Activated CD4-positive, alpha-beta memory T cell treated with anti-CD3 and anti-CD28 coated beads for 36 hours (primary cell): Measurements from ENCODE around the gene PTPRT. TPM values are rescaled to one million over a fixed set of nuclear protein-coding genes. Genes with fewer than 3 reads are reported as not detected.
"Not testable (repeated sequence)": the region's sequence is repeated elsewhere in the genome, so short reads cannot be mapped to it uniquely, and the experiment has no call there.

Experiments
- CTCF ChIA-PET: fragments of 350-600 bp; sonication (Branson Sonifier 250); formaldehyde crosslinking; loops from one replicate; lab custom pipeline; 2021; ENCODE audit warnings: antibody characterized with exemption, inconsistent platforms; lab: Charles Lee
- POLR2A ChIA-PET: fragments of 350-600 bp; sonication (Branson Sonifier 250); formaldehyde crosslinking; loops from one replicate; lab custom pipeline; 2021; ENCODE audit warnings: antibody characterized with exemption; lab: Charles Lee
- DNase-seq: peaks from one replicate; pipeline ENCODE4 v3.0.0-alpha.2; 2020
- H3K27ac Mint-ChIP-seq: one replicate; pipeline ENCODE4 v1.8.0; 2021; ENCODE audit warnings: mixed read lengths
- H3K27me3 Mint-ChIP-seq: one replicate; pipeline ENCODE4 v1.8.0; 2021; ENCODE audit warnings: mixed read lengths
- H3K36me3 Mint-ChIP-seq: one replicate; pipeline ENCODE4 v1.8.0; 2021; ENCODE audit warnings: mixed read lengths
- H3K4me1 Mint-ChIP-seq: one replicate; pipeline ENCODE4 v1.8.0; 2021; ENCODE audit warnings: low read depth, mixed read lengths
- H3K4me3 Mint-ChIP-seq: one replicate; pipeline ENCODE4 v1.8.0; 2021; ENCODE audit warnings: mild to moderate bottlenecking, mixed read lengths
- H3K9me3 Mint-ChIP-seq: one replicate; pipeline ENCODE4 v1.8.0; 2021; ENCODE audit warnings: mixed read lengths
- intact Hi-C: fragments of 100-400 bp; cut with micrococcal nuclease; formaldehyde crosslinking; loops from one replicate; pipeline ENCODE4 v1.15.1; 2023
- total RNA-seq, 2 experiments: library from RNA; stranded (reverse); gene quantifications; one replicate each; pipeline ENCODE4 v1.2.3, GENCODE V29; 2021

Gene PTPRT
- total RNA-seq, 2 experiments from 2014 or later: not detected

- H3K9me3 Mint-ChIP-seq, H3K4me3 Mint-ChIP-seq, intact Hi-C loops, CTCF ChIA-PET, H3K27ac Mint-ChIP-seq, DNase-seq, H3K36me3 Mint-ChIP-seq, POLR2A ChIA-PET, H3K27me3 Mint-ChIP-seq, H3K4me1 Mint-ChIP-seq: not testable (repeated sequence)
These were observed 278.9 kb downstream of the PTPRT start for GRCh38 chr20:42910808-42911207.

GRCh38 chr20:42907730-42908129 lies 282.0 kb downstream of the PTPRT start:
- H3K27ac Mint-ChIP-seq: no peak overlapping the region
- H3K36me3 Mint-ChIP-seq: no peaks in the 10 kb centered on the region
- intact Hi-C loops: no loop called here
- no peaks in the 10 kb centered on the region for H3K27me3 Mint-ChIP-seq
- POLR2A ChIA-PET: no interaction called here
- DNase-seq: no peak
- no peaks in the 10 kb centered on the region for H3K4me1 Mint-ChIP-seq
- H3K4me3 Mint-ChIP-seq: no peak overlapping the region
- peaks cover 11% of the 10 kb centered on the region for H3K9me3 Mint-ChIP-seq
- CTCF ChIA-PET: no interaction called here

GRCh38 chr20:42906120-42906519 lies 283.6 kb downstream of the PTPRT start:
- H3K9me3 Mint-ChIP-seq: peaks cover 11% of the 10 kb centered on the region
- no peaks in the 10 kb centered on the region for H3K36me3 Mint-ChIP-seq
- CTCF ChIA-PET: no interaction called here
- no peaks in the 10 kb centered on the region for H3K4me1 Mint-ChIP-seq
- intact Hi-C loops: no loop called here
- no peaks in the 10 kb centered on the region for H3K27me3 Mint-ChIP-seq
- no peak overlapping the region for H3K27ac Mint-ChIP-seq
- POLR2A ChIA-PET: no interaction called here
- DNase-seq: no peak
- H3K4me3 Mint-ChIP-seq: no peak overlapping the region

- no peaks in the 10 kb centered on the region for H3K36me3 Mint-ChIP-seq
- intact Hi-C loops: no loop called here
- H3K27ac Mint-ChIP-seq: no peak overlapping the region
- no peaks in the 10 kb centered on the region for H3K27me3 Mint-ChIP-seq
- no peak overlapping the region for H3K4me3 Mint-ChIP-seq
- DNase-seq: no peak
- peaks cover 5% of the 10 kb centered on the region for H3K9me3 Mint-ChIP-seq
- H3K4me1 Mint-ChIP-seq: no peaks in the 10 kb centered on the region
- ChIA-PET POLR2A (no interaction called here), CTCF (no interaction called here)
These were observed 287.2 kb downstream of the PTPRT start for GRCh38 chr20:42902509-42902908.

GRCh38 chr20:42901689-42902440 lies 287.8 kb downstream of the PTPRT start:
- H3K4me1 Mint-ChIP-seq: no peaks in the 10 kb centered on the region
- CTCF ChIA-PET: no interaction called here
- H3K27me3 Mint-ChIP-seq: no peaks in the 10 kb centered on the region
- POLR2A ChIA-PET: no interaction called here
- H3K27ac Mint-ChIP-seq: no peak overlapping the region
- intact Hi-C loops: no loop called here
- DNase-seq: no peak
- no peaks in the 10 kb centered on the region for H3K36me3 Mint-ChIP-seq
- no peak overlapping the region for H3K4me3 Mint-ChIP-seq
- H3K9me3 Mint-ChIP-seq: peaks cover 5% of the 10 kb centered on the region

GRCh38 chr20:42900764-42901163 lies 288.9 kb downstream of the PTPRT start:
- POLR2A ChIA-PET, H3K36me3 Mint-ChIP-seq, H3K4me3 Mint-ChIP-seq, H3K4me1 Mint-ChIP-seq, intact Hi-C loops, H3K27ac Mint-ChIP-seq, CTCF ChIA-PET, H3K27me3 Mint-ChIP-seq, H3K9me3 Mint-ChIP-seq, DNase-seq: not testable (repeated sequence)

GRCh38 chr20:42895020-42895419 lies 294.7 kb downstream of the PTPRT start:
- no peaks in the 10 kb centered on the region for H3K4me1 Mint-ChIP-seq
- POLR2A ChIA-PET: no interaction called here
- H3K9me3 Mint-ChIP-seq: peaks cover 12% of the 10 kb centered on the region
- no peak overlapping the region for H3K27ac Mint-ChIP-seq
- no peak for DNase-seq
- intact Hi-C loops: no loop called here
- H3K4me3 Mint-ChIP-seq: no peak overlapping the region
- H3K36me3 Mint-ChIP-seq: no peaks in the 10 kb centered on the region
- CTCF ChIA-PET: no interaction called here
- H3K27me3 Mint-ChIP-seq: no peaks in the 10 kb centered on the region

- CTCF ChIA-PET: no interaction called here
- Mint-ChIP-seq H3K9me3 (peaks cover 12% of the 10 kb centered on the region), H3K36me3 (no peaks in the 10 kb centered on the region), H3K27me3 (no peaks in the 10 kb centered on the region), H3K4me3 (no peak overlapping the region), H3K4me1 (no peaks in the 10 kb centered on the region), H3K27ac (no peak overlapping the region)
- intact Hi-C loops: no loop called here
- POLR2A ChIA-PET: no interaction called here
- DNase-seq: no peak
These were observed 295.2 kb downstream of the PTPRT start for GRCh38 chr20:42894483-42894882.

GRCh38 chr20:42889517-42889916 lies 300.2 kb downstream of the PTPRT start:
- CTCF ChIA-PET: no interaction called here
- no peaks in the 10 kb centered on the region for H3K27me3 Mint-ChIP-seq
- H3K4me1 Mint-ChIP-seq: no peaks in the 10 kb centered on the region
- no peak overlapping the region for H3K4me3 Mint-ChIP-seq
- POLR2A ChIA-PET: no interaction called here
- peaks cover 12% of the 10 kb centered on the region for H3K9me3 Mint-ChIP-seq
- no peak overlapping the region for H3K27ac Mint-ChIP-seq
- DNase-seq: no peak
- intact Hi-C loops: no loop called here
- H3K36me3 Mint-ChIP-seq: no peaks in the 10 kb centered on the region

GRCh38 chr20:42887281-42887680 lies 302.4 kb downstream of the PTPRT start:
- Mint-ChIP-seq H3K27me3 (no peaks in the 10 kb centered on the region), H3K27ac (no peak overlapping the region), H3K4me3 (no peak overlapping the region), H3K9me3 (peaks cover 12% of the 10 kb centered on the region), H3K36me3 (no peaks in the 10 kb centered on the region), H3K4me1 (no peaks in the 10 kb centered on the region)
- DNase-seq: no peak
- intact Hi-C loops: no loop called here
- CTCF ChIA-PET: no interaction called here
- POLR2A ChIA-PET: no interaction called here

- CTCF ChIA-PET: no interaction called here
These were observed 302.9 kb downstream of the PTPRT start for GRCh38 chr20:42886801-42887200.

GRCh38 chr20:42886046-42886445 lies 303.7 kb downstream of the PTPRT start:
- no peak for DNase-seq
- intact Hi-C loops: no loop called here

More at GRCh38 chr20:42886801-42887200, 302.9 kb downstream of the PTPRT start:
- H3K4me3 Mint-ChIP-seq: no peak overlapping the region
- DNase-seq: no peak
- no peaks in the 10 kb centered on the region for H3K27me3 Mint-ChIP-seq
- H3K9me3 Mint-ChIP-seq: peaks cover 9% of the 10 kb centered on the region
- no peak overlapping the region for H3K27ac Mint-ChIP-seq
- intact Hi-C loops: no loop called here
- POLR2A ChIA-PET: no interaction called here
- H3K4me1 Mint-ChIP-seq: no peaks in the 10 kb centered on the region
- no peaks in the 10 kb centered on the region for H3K36me3 Mint-ChIP-seq

GRCh38 chr20:42875581-42875980 lies 314.1 kb downstream of the PTPRT start:
- Mint-ChIP-seq H3K27me3 (no peaks in the 10 kb centered on the region), H3K4me3 (no peak overlapping the region), H3K27ac (no peak overlapping the region), H3K4me1 (no peaks in the 10 kb centered on the region), H3K9me3 (no peaks in the 10 kb centered on the region), H3K36me3 (no peaks in the 10 kb centered on the region)
- ChIA-PET CTCF (no interaction called here), POLR2A (no interaction called here)
- no peak for DNase-seq
- intact Hi-C loops: no loop called here

More at GRCh38 chr20:42886046-42886445, 303.7 kb downstream of the PTPRT start:
- ChIA-PET CTCF (no interaction called here), POLR2A (no interaction called here)
- H3K36me3 Mint-ChIP-seq: no peaks in the 10 kb centered on the region
- H3K9me3 Mint-ChIP-seq: peaks cover 8% of the 10 kb centered on the region
- no peaks in the 10 kb centered on the region for H3K4me1 Mint-ChIP-seq
- no peaks in the 10 kb centered on the region for H3K27me3 Mint-ChIP-seq
- no peak overlapping the region for H3K4me3 Mint-ChIP-seq
- no peak overlapping the region for H3K27ac Mint-ChIP-seq
